NCI-H1092 (cell line): Measurements from ENCODE around the gene RSRC2.
"Not testable (repeated sequence)": the region's sequence is repeated elsewhere in the genome, so short reads cannot be mapped to it uniquely, and the experiment has no call there.

Experiments
- DNase-seq: peaks from one replicate; lab custom pipeline; 2025; lab: John Stamatoyannopoulos, UW

Gene RSRC2

GRCh38 chr12:122484385-122484784, 42.4 kb downstream of the RSRC2 start:
- DNase-seq = not testable (repeated sequence)

GRCh38 chr12:122483969-122484368, 42.8 kb downstream of the RSRC2 start:
- DNase-seq = no peak

GRCh38 chr12:122481861-122482260, 44.9 kb downstream of the RSRC2 start:
- no peak for DNase-seq

- no peak for DNase-seq
These were observed 46.0 kb downstream of the RSRC2 start for GRCh38 chr12:122480753-122481152.

GRCh38 chr12:122474324-122474716, 52.4 kb downstream of the RSRC2 start:
- no peak for DNase-seq

- no peak for DNase-seq
These were observed 53.0 kb downstream of the RSRC2 start for GRCh38 chr12:122473543-122474323.

- peak; percentile 0 for DNase-seq
These were observed 55.2 kb downstream of the RSRC2 start for GRCh38 chr12:122471324-122472226.

- DNase-seq = not testable (repeated sequence)
These were observed 56.2 kb downstream of the RSRC2 start for GRCh38 chr12:122470576-122470975.

GRCh38 chr12:122469856-122470255, 56.9 kb downstream of the RSRC2 start:
- not testable (repeated sequence) for DNase-seq

GRCh38 chr12:122467983-122468382, 58.8 kb downstream of the RSRC2 start:
- DNase-seq = no peak

- DNase-seq = not testable (repeated sequence)
These were observed 62.3 kb downstream of the RSRC2 start for GRCh38 chr12:122464317-122465042.

GRCh38 chr12:122460641-122461040, 66.1 kb downstream of the RSRC2 start:
- DNase-seq = no peak

- no peak for DNase-seq
These were observed 66.7 kb downstream of the RSRC2 start for GRCh38 chr12:122460061-122460460.

GRCh38 chr12:122459211-122459610, 67.5 kb downstream of the RSRC2 start:
- no peak for DNase-seq

- no peak for DNase-seq
These were observed 68.4 kb downstream of the RSRC2 start for GRCh38 chr12:122458105-122459035.

- DNase-seq = no peak
These were observed 69.1 kb downstream of the RSRC2 start for GRCh38 chr12:122457627-122458026.

- DNase-seq = no peak
These were observed 72.0 kb downstream of the RSRC2 start for GRCh38 chr12:122454739-122455138.

- DNase-seq = no peak
These were observed 72.5 kb downstream of the RSRC2 start for GRCh38 chr12:122454250-122454721.
